Endothelial cell of umbilical vein (primary cell): ENCODE measurements around the gene FNDC5. TPM values are rescaled to one million over a fixed set of nuclear protein-coding genes. Genes with fewer than 3 reads are reported as not detected.

Experiments
- BruUV-seq: library from RNA; stranded (reverse); fragments of 400-500 nt; replicated peaks from 2 replicates; lab custom pipeline; 2021; lab: Mats Ljungman, UMichigan
- CTCF ChIA-PET: fragments of 300-600, 350-600 bp; sonication (Branson Sonifier 250); formaldehyde crosslinking; loops from one replicate; lab custom pipeline; 2021; ENCODE audit warnings: antibody characterized with exemption, inconsistent platforms; lab: Charles Lee
- POLR2A ChIA-PET: fragments of 300-600, 350-600 bp; sonication (Branson Sonifier 250); formaldehyde crosslinking; loops from one replicate; lab custom pipeline; 2021; ENCODE audit warnings: antibody characterized with exemption, inconsistent platforms; lab: Charles Lee
- DNase-seq: peaks from one replicate; pipeline ENCODE4 v3.0.0-alpha.2; 2011; ENCODE audit warnings: low read depth, low spot score
- FAIRE-seq: peaks from 2 replicates; lab custom pipeline; 2011; peaks lifted over from hg19 to GRCh38; lab: Jason Lieb, UNC
- H2AFZ ChIP-seq: 2 replicates; pipeline ENCODE4 v1.6.0; 2012; ENCODE audit warnings: low read depth, low read length, control low read depth, inconsistent platforms
- H3K27ac ChIP-seq: 2 replicates; pipeline ENCODE4 v1.5.1; 2011; ENCODE audit warnings: low read depth, mild to moderate bottlenecking, control low read depth, low read length, moderate library complexity; ENCODE audit not compliant: insufficient read depth
- H3K27me3 ChIP-seq, 2 experiments: 2 replicates each; pipeline versions ENCODE4 v1.6.0 to v1.6.1; 2011; ENCODE audit warnings: low read length in 2 of 2, mixed read lengths in 1 of 2; ENCODE audit not compliant: control insufficient read depth in 2 of 2, insufficient read depth in 2 of 2
- H3K36me3 ChIP-seq, 2 experiments: 2 replicates in 1 of 2; 3 replicates in 1 of 2; pipeline ENCODE4 v1.5.1; 2011; ENCODE audit warnings: low read length in 2 of 2, mild to moderate bottlenecking in 1 of 2, moderate library complexity in 1 of 2; ENCODE audit not compliant: control insufficient read depth in 2 of 2, insufficient read depth in 2 of 2; ENCODE audit errors: extremely low read depth in 1 of 2
- H3K4me1 ChIP-seq: 3 replicates; pipeline ENCODE4 v1.5.1; 2011; ENCODE audit warnings: mild to moderate bottlenecking, low read length; ENCODE audit not compliant: control insufficient read depth, insufficient read depth; ENCODE audit errors: extremely low read depth
- H3K4me2 ChIP-seq: 2 replicates; pipeline ENCODE4 v1.6.1; 2011; ENCODE audit warnings: low read length, control low read depth, mixed read lengths; ENCODE audit not compliant: insufficient read depth
- H3K4me3 ChIP-seq, 3 experiments: fragments of 200-600 bp in 1 of 3; sonication (generic), shearing (Covaris generic) in 1 of 3; replicated peaks in 1 of 3; 2 replicates each; pipeline ENCODE4 v1.5.1; 2011 to 2016; ENCODE audit warnings: control low read depth in 3 of 3, low read length in 3 of 3, mild to moderate bottlenecking in 2 of 3, inconsistent platforms in 1 of 3, low read depth in 1 of 3, moderate library complexity in 1 of 3; ENCODE audit not compliant: insufficient read depth in 1 of 3
- H3K79me2 ChIP-seq: 2 replicates; pipeline ENCODE4 v1.6.0; 2012; ENCODE audit warnings: low read length, inconsistent platforms; ENCODE audit not compliant: control insufficient read depth, insufficient read depth
- H3K9ac ChIP-seq: replicated peaks from 2 replicates; pipeline ENCODE3; 2011; ENCODE audit warnings: low read length, control low read depth; ENCODE audit not compliant: insufficient read depth; ENCODE audit errors: extremely low read depth
- H3K9me1 ChIP-seq: replicated peaks from 3 replicates; pipeline ENCODE4 v1.6.0; 2011; ENCODE audit warnings: mild to moderate bottlenecking, low read length; ENCODE audit not compliant: control insufficient read depth, insufficient read depth; ENCODE audit errors: extremely low read depth
- H3K9me3 ChIP-seq: replicated peaks from 2 replicates; pipeline ENCODE4 v1.5.1; 2012; ENCODE audit warnings: low read length, inconsistent platforms; ENCODE audit not compliant: control insufficient read depth, insufficient read depth
- H4K20me1 ChIP-seq: replicated peaks from 2 replicates; pipeline ENCODE3; 2011; ENCODE audit warnings: mild to moderate bottlenecking, low read length; ENCODE audit not compliant: control insufficient read depth, insufficient read depth; ENCODE audit errors: extremely low read depth
- GATA2 ChIP-seq: IDR thresholded peaks from 2 replicates; pipeline ENCODE4 v1.7.0; 2011; ENCODE audit warnings: low read depth, mild to moderate bottlenecking, moderate library complexity, mixed read lengths, low read length; ENCODE audit not compliant: insufficient read length, insufficient read depth
- JUN ChIP-seq: IDR thresholded peaks from 2 replicates; pipeline ENCODE4 v1.6.1; 2011; ENCODE audit warnings: borderline replicate concordance, low read depth; ENCODE audit not compliant: insufficient read length, insufficient read depth
- POLR2A ChIP-seq: IDR thresholded peaks from 2 replicates; pipeline ENCODE4 v1.6.1; 2012; ENCODE audit warnings: low read depth, mild to moderate bottlenecking, control low read depth, low read length
- POLR2AphosphoS5 ChIP-seq: IDR thresholded peaks from 2 replicates; pipeline ENCODE4 v1.6.1; 2012; ENCODE audit warnings: low read depth, mild to moderate bottlenecking, control low read depth, low read length, moderate library complexity; ENCODE audit not compliant: insufficient read depth
- dilution Hi-C: fragments of 300-500 bp; cut with MboI; formaldehyde crosslinking; loops from one replicate; pipeline ENCODE4 v1.15.0; 2019; ENCODE audit warnings: low sequenced_read_pairs; ENCODE audit not compliant: extremely low pct_ligation_motif_present
- intact Hi-C: fragments of 100-400 bp; cut with micrococcal nuclease; formaldehyde crosslinking; loops from one replicate; pipeline ENCODE4 v1.10.0; 2022
- polyA plus RNA-seq, 4 experiments: library from polyadenylated mRNA; depleted of rRNA in 3 of 4; stranded (reverse) in 3 of 4; unstranded in 1 of 4; fragments of >200 nt; gene quantifications; 2 replicates each; pipeline versions ENCODE4 v1.2.1 to v1.2.3, GENCODE V29; 2011 to 2012; ENCODE audit warnings: missing spikeins in 1 of 4
- total RNA-seq: library from RNA; stranded (reverse); gene quantifications from 2 replicates; pipeline ENCODE4 v1.2.3, GENCODE V29; 2021

The FNDC5 gene
- total and polyA plus RNA-seq, 2 donors (not counting 3 experiments of a cell fraction or from before 2014, with no cell fraction given) = 0.14 to 0.64 TPM

DNA sequence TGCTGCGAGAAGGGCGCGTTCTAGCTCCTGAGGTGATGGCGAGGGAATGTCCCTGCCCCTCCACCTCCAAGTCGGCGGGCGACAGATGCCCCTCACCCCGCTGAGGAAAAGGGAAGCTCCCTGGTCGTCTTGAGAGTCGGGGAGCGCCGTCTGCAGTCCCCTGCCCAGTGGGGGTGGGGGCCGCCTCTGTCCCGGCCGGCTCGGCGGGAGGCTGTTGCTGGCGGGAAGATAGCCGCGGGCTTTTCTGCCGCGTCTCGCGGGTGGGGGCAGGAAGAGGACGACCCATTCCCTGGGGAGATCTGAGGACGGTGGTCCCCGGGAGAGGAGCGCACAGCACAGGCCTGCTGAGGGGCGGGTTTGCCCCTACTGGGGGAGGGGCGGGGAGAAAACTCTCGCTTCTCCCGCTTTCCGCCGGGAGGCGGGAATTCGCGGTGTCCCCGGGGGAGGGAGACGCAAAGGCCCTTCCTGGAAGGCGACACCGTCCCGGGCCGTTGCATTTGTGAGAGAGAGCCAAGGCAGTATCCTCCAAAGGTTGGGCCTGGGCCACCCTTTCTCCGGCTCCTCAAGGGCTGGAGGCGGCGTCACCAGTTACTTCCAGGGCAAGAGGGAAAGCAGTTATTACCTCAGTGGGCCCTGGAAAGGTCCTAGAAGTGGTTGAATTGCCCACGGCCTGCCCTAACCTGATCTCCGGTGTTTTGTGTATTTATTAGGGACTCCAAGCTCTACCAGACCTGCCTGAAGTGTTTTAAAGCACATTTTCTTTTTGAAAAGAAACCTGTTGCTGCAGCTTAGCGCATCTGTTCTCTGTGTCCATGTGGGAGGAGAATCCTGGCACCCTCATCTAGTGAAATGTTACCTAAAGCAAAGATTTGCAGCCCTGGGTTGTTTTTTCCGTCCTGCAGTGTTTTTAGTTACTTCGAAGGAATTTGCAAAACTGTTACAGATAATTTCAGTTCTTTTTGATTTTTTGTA, 52.6 kb downstream of the FNDC5 start:
- Histone ChIP-seq H3K4me2 (peak overlapping the region; percentile 96), H3K9ac (peak overlapping the region; percentile 85), H3K27me3 (no peaks in the 10 kb centered on the region), H3K27ac (peak overlapping the region; percentile 56), H3K36me3 (no peaks in the 10 kb centered on the region), H4K20me1 (no peaks in the 10 kb centered on the region), H2AFZ (peak overlapping the region; percentile 87), H3K79me2 (peaks cover 51% of the 10 kb centered on the region), H3K4me3 (peak overlapping the region; percentile 54 to 89 (median 75)), H3K9me1 (no peaks in the 10 kb centered on the region), H3K4me1 (peaks cover 25% of the 10 kb centered on the region), H3K9me3 (no peaks in the 10 kb centered on the region)
- TF ChIP-seq JUN = no peak
- no peak for TF ChIP-seq GATA2
- peak; percentile 62 for TF ChIP-seq POLR2AphosphoS5
- peak; percentile 72 for TF ChIP-seq POLR2A
- ChIA-PET POLR2A (interaction anchor here (0.6 kb wide), 1 partner anchor 29 kb away, joined by 5 read pairs; no protein-coding TSS in a partner anchor), CTCF (interaction anchor here (1.0 to 1.1 kb wide), 2 partner anchors 11 to 106 kb away, joined by 3 to 6 read pairs; no protein-coding TSS in a partner anchor)
- TSS peak; percentile 31 for BruUV-seq
- dilution Hi-C loops (no loop called here), intact Hi-C loops (loop anchor here (1.0 to 5.0 kb wide), 5 partner anchors 23 to 317 kb away; partner anchors contain the start of genes AZIN2 and RBBP4)
- DNase-seq = peak; percentile 58
- FAIRE-seq = peak; percentile 75
